ENCODE results near the gene NOTCH1. TPM values are rescaled to one million over a fixed set of nuclear protein-coding genes. Genes with fewer than 3 reads are reported as not detected.
"Not testable (repeated sequence)": the region's sequence is repeated elsewhere in the genome, so short reads cannot be mapped to it uniquely, and the experiment has no call there.

NOTCH1 gene
- total RNA-seq, 4 donors from 2014 or later: 19.6 to 35.4 (median 23.2) TPM

DNA sequence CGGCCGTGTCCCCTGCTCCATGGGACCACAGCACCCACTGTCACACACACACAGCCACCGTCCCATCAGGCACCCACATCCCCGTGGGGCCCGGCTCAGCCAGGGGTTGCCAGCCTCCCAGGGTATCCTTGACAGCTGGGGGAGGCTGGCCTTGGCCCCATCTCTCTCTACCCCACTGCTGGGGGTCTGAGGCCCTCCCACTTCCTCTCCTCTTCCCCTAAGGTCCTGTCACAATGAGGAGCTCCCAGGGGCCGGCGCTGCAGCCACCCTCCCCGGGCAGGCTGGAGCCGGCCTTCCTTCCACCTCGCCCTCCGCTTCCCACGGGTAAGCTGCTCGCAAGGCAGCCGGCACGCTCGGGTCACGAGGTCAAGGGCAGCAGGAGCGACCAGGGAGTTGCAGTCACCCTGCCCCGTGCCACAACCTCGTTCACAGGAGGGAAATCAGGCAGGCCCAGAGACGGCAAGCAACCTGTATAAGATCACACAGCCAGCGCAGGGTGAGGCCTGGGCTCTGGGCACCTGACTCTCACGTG lies 38.6 kb upstream of the NOTCH1 start:
- TF ChIP-seq CTCF (IDR thresholded peaks at IDR 0.05) (no peak), POLR2A (IDR thresholded peaks at IDR 0.05) (no peak)
- Histone ChIP-seq H3K36me3 (no peaks in the 10 kb centered on the region), H3K27ac (no peak overlapping the region), H3K4me1 (peaks cover 13 to 25% of the 10 kb centered on the region in 2 donors), H3K27me3 (no peaks in the 10 kb centered on the region), H3K9me3 (no peaks in the 10 kb centered on the region), H3K4me3 (replicated peaks in 1 of 3) (no peak overlapping the region)
- no peak for DNase-seq
- WGBS, 2 donors: 71 to 72% methylated on average over 16 to 20 of the region's 23 CpGs
- intact Hi-C loops (cut with DNase I): no loop called here

DNA sequence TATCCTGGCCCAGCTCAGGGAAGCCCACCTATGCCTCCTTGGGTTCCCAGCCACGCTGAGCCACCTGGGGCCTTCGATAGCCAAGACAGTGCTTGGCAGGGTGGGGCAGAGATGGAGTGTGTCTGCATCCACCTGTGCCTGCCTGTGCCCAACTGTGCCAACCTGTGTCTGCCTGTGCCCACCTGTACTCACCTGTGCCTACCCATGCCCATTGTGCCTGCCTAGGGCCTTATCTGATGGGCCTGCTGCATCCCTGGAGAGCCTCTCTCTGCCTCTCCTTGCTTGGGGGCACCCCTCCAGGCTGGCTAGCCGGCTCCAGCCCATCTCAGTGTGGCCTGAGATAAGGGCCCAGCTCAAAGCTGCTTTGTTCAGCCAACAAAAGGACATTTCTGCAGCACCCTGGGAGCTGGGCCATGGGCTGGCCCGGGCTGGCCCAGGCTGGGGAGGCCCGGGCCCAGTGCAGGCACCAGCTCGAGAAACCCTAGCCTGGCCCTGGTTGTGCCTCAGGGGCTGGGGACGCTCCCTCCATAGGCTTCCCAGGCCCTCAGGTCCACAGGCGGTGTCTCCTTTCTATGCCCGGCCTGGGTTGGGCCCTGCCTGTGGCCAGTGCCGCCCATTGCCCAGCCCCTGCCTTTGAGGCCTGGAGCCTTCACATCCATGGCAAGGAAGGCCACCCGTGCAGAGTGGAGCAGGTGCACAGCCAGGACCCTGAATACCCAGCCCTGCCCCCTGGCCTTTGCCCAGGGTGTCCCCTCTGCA lies 37.3 kb upstream of the NOTCH1 start:
- WGBS, 2 donors: 90 to 97% methylated on average over 2 to 6 of the region's 11 CpGs
- intact Hi-C loops (cut with DNase I): no loop called here
- TF ChIP-seq CTCF (IDR thresholded peaks at IDR 0.05) (no peak), POLR2A (IDR thresholded peaks at IDR 0.05) (no peak)
- H3K9me3 ChIP-seq: no peaks in the 10 kb centered on the region
- no peaks in the 10 kb centered on the region for H3K27me3 ChIP-seq
- DNase-seq: no peak
- peaks cover 11 to 14% of the 10 kb centered on the region in 2 donors for H3K4me1 ChIP-seq
- H3K4me3 ChIP-seq (replicated peaks in 1 of 3): no peak overlapping the region
- no peaks in the 10 kb centered on the region for H3K36me3 ChIP-seq
- H3K27ac ChIP-seq: no peak overlapping the region

DNA sequence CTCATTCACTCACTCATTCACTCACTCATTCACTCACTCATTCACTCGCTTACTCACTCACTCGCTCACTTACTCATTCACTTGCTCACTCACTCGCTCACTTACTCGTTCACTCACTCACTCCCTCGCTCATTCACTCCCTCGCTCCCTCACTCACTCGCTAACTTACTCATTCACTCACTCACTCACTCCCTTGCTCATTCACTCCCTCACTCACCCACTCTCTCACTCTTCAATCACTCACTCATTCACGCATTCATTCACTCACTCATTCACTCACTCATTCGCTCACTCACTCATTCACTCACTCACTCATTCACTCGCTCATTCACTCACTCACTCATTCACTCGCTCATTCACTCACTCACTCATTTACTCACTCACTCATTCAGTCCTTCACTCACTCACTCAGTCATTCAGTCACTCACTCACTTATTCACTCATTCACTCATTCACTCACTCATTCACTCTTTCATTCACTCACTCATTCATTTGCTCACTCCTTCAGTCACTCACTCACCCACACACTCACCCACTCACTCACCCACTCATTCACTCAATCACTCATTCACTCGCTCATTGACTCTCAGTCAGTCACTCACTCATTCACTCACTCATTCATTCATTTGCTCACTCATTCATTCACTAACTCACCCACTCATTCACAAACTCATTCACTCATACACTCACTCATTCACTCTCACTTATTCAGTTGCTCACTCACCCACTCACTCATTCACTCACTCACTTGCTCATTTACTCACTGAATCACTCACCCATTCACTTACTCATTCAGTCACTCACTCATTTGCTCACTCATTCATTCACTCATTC lies 36.0 kb upstream of the NOTCH1 start:
- H3K4me3 ChIP-seq (replicated peaks in 1 of 3): no peak overlapping the region
- H3K36me3 ChIP-seq: no peaks in the 10 kb centered on the region
- H3K27ac ChIP-seq: no peak overlapping the region
- peaks cover 0 to under 1% of the 10 kb centered on the region in 2 donors for H3K4me1 ChIP-seq
- 96 to 98% methylated on average over 12 of the region's 12 CpGs for WGBS, 2 donors
- no peak for TF ChIP-seq POLR2A (IDR thresholded peaks at IDR 0.05)
- no peak for TF ChIP-seq CTCF (IDR thresholded peaks at IDR 0.05)
- DNase-seq: no peak
- intact Hi-C loops (cut with DNase I): no loop called here
- no peaks in the 10 kb centered on the region for H3K9me3 ChIP-seq
- no peaks in the 10 kb centered on the region for H3K27me3 ChIP-seq

DNA sequence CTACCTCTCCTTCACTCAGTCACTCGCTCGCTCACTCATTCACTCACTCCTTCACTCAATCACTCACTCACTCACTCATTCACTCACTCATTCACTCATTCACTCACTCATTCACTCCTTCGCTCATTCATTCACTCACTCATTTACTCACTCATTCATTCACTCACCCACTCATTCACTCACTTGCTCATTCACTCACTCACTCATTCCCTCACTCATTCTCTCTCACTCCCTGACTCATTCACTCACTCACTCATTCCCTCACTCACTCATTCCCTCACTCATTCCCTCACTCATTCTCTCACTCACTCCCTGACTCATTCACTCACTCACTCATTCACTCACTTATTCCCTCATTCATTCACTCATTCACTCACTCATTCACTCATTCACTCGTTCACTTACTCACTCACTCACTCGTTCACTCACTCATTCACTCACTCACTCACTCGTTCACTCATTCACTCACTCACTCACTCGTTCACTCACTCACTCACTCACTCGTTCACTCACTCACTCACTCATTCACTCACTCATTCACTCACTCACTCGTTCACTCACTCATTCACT lies 33.9 kb upstream of the NOTCH1 start:
- intact Hi-C loops (cut with DNase I): not testable (repeated sequence)
- 86 to 91% methylated on average over 9 of the region's 9 CpGs for WGBS, 2 donors

DNA sequence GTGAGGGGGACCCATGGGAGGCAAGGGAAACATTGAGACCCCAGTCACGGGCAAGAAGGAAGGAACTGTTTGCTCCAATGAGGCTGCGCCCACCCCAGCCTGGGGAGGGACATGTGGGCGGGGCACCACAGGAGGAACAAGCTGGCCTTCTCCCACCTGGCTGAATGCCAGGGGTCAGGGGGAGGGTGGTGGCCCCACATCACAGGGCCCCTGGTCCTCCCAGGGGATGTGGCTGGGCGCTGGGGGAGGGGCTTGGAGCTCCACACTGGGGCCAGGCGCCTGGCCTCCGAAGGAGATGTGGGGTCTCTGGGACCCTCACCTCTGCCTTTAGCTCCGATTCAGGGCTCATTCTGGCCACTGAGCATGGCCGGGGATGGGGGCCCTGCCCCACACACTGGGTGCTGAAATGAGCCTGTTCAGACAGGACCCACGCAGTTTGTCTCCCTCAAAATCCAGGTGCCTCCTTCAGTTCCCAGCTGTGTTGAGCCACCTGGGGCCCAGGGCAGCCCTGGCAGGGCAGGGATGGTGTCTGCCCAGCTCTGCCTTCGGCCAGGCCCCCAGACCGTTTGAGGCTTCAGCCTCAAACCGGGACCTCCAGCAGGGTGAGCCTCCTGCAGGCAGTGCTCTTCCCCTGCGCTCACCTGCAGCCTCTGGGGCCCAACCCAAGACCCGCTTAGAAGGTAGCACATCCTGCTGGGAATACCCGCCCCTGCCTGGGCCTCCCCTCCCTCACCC lies 33.2 kb upstream of the NOTCH1 start:
- Histone ChIP-seq H3K9me3 (no peaks in the 10 kb centered on the region), H3K36me3 (no peaks in the 10 kb centered on the region), H3K4me1 (peaks cover 13 to 23% of the 10 kb centered on the region in 2 donors), H3K27ac (no peak overlapping the region), H3K4me3 (replicated peaks in 1 of 3) (no peak overlapping the region), H3K27me3 (no peaks in the 10 kb centered on the region)
- TF ChIP-seq CTCF (IDR thresholded peaks at IDR 0.05) (no peak), POLR2A (IDR thresholded peaks at IDR 0.05) (no peak)
- WGBS, 2 donors: 69 to 75% methylated on average over 9 to 15 of the region's 15 CpGs
- intact Hi-C loops (cut with DNase I): no loop called here
- no peak for DNase-seq

More for the DNA sequence above, 33.9 kb upstream of the NOTCH1 start:
- H3K27me3 ChIP-seq; DNase-seq; H3K4me3 ChIP-seq (replicated peaks in 1 of 3); H3K36me3 ChIP-seq; H3K9me3 ChIP-seq; H3K27ac ChIP-seq: not testable (repeated sequence)
- H3K4me1 ChIP-seq: peaks cover 9 to 18% of the 10 kb centered on the region in 2 donors

Data from thyroid gland (tissue), 4 donors.